A549 treated with CpdA at 1 μM for 4 hours (cell line): ENCODE measurements around the gene MPP1. TPM values are rescaled to one million over a fixed set of nuclear protein-coding genes. Genes with fewer than 3 reads are reported as not detected.

ENCODE experiments used
- total RNA-seq: library from RNA; stranded (reverse); fragments of 200-300 nt; extraction: Qiagen RNA extraction; gene quantifications from 5 replicates; pipeline ENCODE4 v1.2.3, GENCODE V29; 2022; ENCODE audit warnings: low read depth

The MPP1 gene
- 15.4 to 17.5 TPM (median 15.9 TPM) in 5 replicates for total RNA-seq

DNA sequence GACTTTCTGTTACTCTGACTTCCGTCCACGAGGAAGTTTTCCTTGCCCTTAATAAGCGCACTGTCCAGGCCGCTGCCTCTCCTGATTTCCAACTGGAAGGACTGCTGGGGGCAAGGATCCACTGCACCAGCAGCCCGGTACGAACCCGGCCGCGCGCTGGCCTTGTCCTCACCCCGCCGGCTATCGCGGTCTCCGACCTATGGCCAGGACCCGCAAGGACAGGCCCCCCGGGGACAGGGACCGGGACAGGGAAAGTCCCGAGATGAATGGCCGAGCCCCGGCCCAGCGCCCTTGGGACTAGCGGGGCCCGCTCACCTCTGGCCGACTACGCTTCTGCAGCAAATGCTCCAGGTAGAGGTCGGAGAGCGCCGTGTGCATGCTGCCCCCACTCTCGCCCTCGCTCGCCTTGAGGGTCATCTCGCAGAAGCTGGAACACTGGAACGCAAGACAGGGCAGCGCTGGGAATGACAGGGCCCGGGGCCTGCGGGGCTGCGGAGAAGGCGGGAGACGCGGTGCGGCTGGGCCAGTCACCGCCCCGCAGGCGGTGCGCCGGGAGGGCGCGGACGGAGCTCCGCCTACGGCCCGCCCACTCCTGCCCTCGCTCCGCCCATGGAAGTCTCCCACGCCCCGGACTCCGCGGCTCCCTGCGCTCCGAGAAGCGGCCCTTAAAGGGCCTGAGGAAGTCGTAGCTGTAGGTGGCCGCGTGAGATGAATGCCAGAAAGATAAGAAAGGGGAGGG, at the start of gene MPP1:
Gene MPP1, minus strand, starts transcription at position 529 of the 739 bp plus-strand sequence. Its CDS starts 112 bp downstream, at position 417.

DNA sequence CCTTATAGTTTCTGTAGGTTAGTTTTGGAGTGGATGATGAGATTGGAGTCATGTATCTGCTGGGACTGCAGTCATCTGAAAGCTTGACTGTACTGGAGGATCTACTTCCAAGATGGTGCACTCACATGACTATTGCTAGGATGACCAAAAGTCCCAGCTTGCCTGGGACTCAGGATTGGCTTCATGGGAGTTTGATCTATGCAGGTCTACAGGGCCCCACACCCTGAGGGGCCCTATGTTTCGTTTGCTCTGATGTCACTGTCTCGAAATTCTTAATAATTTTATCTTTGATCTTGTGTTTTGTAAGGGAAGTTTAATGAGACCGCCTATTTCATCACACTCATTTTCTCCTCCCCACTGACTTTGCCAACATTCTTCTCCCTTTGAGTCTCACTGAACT, 29.3 kb upstream of the MPP1 start, which contains the start of gene SMIM9:
Gene SMIM9, minus strand, starts transcription at position 101 of the 400 bp plus-strand sequence. CDS start 3,806 bp downstream, outside the sequence.

DNA sequence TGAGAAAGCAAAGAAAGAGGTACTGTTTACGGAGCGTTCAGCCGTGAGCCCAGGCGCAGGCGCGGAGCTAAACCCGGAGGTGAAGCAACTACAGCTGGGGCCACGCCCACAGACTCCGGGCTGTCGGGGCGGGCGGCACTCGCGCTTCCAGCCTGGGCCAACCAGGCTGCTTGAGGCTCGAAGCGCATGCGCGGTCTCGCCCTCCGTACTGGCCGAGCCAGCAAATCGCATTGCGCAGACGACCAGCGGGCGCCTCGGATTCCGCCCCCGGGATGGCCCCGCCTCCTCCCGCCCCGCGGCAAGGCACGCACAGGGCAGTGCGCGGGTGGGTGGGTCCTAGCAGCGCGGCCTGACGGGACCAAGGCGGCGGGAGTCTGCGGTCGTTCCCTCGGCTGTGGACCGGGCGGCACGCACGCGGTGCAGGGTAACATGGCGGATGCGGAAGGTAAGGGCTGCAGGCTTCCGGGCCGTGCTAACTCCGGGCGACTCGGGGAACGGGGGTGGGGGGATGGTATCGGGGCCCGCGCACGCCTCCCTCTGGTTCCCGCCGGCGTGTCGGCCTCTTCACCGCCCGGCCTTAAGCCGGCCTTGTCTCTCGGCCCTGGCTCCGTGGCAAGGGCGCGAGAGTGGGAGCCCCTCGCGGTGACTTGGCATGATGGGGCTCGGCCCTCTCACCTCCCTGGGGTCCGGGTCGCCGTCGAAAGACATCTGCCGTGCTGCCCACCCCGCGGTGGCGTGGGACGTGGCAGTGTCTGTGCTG, 42.6 kb downstream of the MPP1 start, which contains the start of gene DKC1:
Gene DKC1, plus strand, starts transcription at position 328 of the 760 bp plus-strand sequence. Its CDS starts 102 bp downstream, at position 430.

DNA sequence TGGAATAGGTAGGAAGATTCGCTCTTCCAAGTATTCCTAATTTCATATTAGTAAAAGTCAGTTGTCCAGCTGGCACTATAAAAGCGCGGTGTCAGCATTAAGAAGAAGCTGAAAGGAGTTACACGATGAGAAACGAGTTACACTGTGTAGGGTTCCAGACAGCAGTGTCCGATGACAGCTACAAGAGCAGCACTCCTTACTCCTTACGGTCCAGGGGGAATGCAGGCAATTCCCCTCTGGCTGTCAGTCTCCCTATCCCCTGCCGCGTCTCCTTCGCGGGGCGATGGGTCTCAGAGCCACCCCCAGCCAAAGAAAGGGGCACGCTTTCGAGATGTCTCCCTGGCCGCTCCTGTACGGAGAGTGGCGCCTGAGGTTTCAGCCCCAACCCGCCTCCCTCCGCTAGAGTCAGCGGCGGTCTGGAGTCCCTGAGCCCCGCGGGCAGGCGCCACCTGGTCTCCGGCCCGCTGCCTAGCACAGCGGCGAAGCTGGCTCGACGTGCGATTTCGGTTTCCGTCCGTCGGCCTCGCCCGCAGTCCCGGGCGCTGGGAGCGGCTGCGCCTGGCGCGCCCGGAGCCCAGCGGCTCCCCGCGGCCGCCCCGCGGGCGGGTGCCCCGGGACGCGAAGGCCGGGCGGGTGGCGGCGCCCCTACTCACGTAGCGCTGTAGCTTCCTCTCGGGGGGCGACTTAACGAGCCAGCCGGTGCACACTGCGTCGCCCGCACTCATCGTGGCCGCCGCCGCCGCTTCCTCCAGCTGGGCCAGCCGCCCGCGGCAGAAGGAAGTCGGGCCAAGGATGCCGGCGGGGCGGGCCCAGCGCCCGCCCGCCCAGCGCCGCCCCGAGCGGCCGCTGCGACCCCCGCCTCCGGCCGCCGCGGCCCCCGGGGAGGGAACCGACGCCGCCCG, 54.7 kb downstream of the MPP1 start, which contains the start of gene GAB3:
Gene GAB3, minus strand, starts transcription at position 777 of the 902 bp plus-strand sequence. Its CDS starts 52 bp downstream, at position 725.

Other genes starting within 250 kb of the MPP1 start
- 0.18 TPM in 1 of 5 replicates, not detected in the others for gene CTAG1A, start 220.4 kb downstream of the MPP1 start, total RNA-seq
- not detected in 5 replicates for gene CTAG1B, start 186.2 kb downstream of the MPP1 start, total RNA-seq
- not detected in 5 replicates for gene CTAG2, start 151.9 kb downstream of the MPP1 start, total RNA-seq
- gene GAB3, start 54.4 kb downstream of the MPP1 start, total RNA-seq = 0.27 to 0.45 TPM (median 0.41 TPM) in 5 replicates
- gene DKC1, start 42.6 kb downstream of the MPP1 start, total RNA-seq = 158 to 211 TPM (median 175 TPM) in 5 replicates
- gene SMIM9, start 29.2 kb upstream of the MPP1 start, total RNA-seq = not detected in 5 replicates
- 57.7 to 98.9 TPM (median 87.7 TPM) in 5 replicates for gene F8A1, start 80.9 kb upstream of the MPP1 start, total RNA-seq
- 3.6 to 4.5 TPM (median 3.9 TPM) in 5 replicates for gene F8, start 217.2 kb upstream of the MPP1 start, total RNA-seq
- gene FUNDC2, start 221.4 kb upstream of the MPP1 start, total RNA-seq = 85.1 to 121 TPM (median 107 TPM) in 5 replicates